HG03175 (cell line): ENCODE results near the gene NRXN2.

Experiments used
- ATAC-seq: cut with Tn5 transposase; IDR thresholded peaks from one replicate; pipeline ENCODE4 v1.9.1; 2021; ENCODE audit warnings: mild to moderate bottlenecking, moderate library complexity; ENCODE audit not compliant: unreplicated experiment

Gene NRXN2

GRCh38 chr11:64609436-64610047 lies 113.5 kb downstream of the NRXN2 start:
- ATAC-seq, result no peak

GRCh38 chr11:64608636-64609035 lies 114.4 kb downstream of the NRXN2 start:
- ATAC-seq, result no peak

GRCh38 chr11:64608046-64608445 lies 115.0 kb downstream of the NRXN2 start:
- no peak for ATAC-seq

GRCh38 chr11:64607381-64607985 lies 115.5 kb downstream of the NRXN2 start:
- no peak for ATAC-seq

GRCh38 chr11:64606796-64607380 lies 116.1 kb downstream of the NRXN2 start:
- no peak for ATAC-seq

- no peak for ATAC-seq
Measured at GRCh38 chr11:64605656-64606585, 117.1 kb downstream of the NRXN2 start.

GRCh38 chr11:64605244-64605560 lies 117.8 kb downstream of the NRXN2 start:
- no peak for ATAC-seq

- no peak for ATAC-seq
Measured at GRCh38 chr11:64604458-64605243, 118.3 kb downstream of the NRXN2 start.

- no peak for ATAC-seq
Measured at GRCh38 chr11:64603411-64604110, 119.4 kb downstream of the NRXN2 start.

GRCh38 chr11:64602466-64603070 lies 120.4 kb downstream of the NRXN2 start:
- ATAC-seq, result no peak

- ATAC-seq, result no peak
Measured at GRCh38 chr11:64601605-64602465, 121.2 kb downstream of the NRXN2 start.

GRCh38 chr11:64600281-64600992 lies 122.6 kb downstream of the NRXN2 start:
- no peak for ATAC-seq

- ATAC-seq, result no peak
Measured at GRCh38 chr11:64599698-64600211, 123.2 kb downstream of the NRXN2 start.

- ATAC-seq, result no peak
Measured at GRCh38 chr11:64598797-64599697, 124.0 kb downstream of the NRXN2 start.

GRCh38 chr11:64598106-64598796 lies 124.7 kb downstream of the NRXN2 start:
- ATAC-seq, result no peak

GRCh38 chr11:64597671-64598101 lies 125.3 kb downstream of the NRXN2 start:
- ATAC-seq, result no peak
